IMR-90 (cell line): ENCODE data around the gene SCGB2A2. TPM values are rescaled to one million over a fixed set of nuclear protein-coding genes. Genes with fewer than 3 reads are reported as not detected.
A peak's percentile ranks its signal among the peaks of the same experiment; 100 is the strongest.

Experiments
- ATAC-seq: fragments of 200-7000 bp; cut with Tn5 transposase; 2 replicates; pipeline ENCODE4 v1.9.1; 2020; ENCODE audit warnings: low read depth, mild to moderate bottlenecking, moderate library complexity
- BruUV-seq: library from RNA; stranded (reverse); fragments of 400-500 nt; replicated peaks from 2 replicates; lab custom pipeline; 2021; lab: Mats Ljungman, UMichigan
- CTCF ChIA-PET: fragments of 300-600 bp; formaldehyde crosslinking; extraction: SDS; loops from one replicate; lab custom pipeline; 2021; ENCODE audit warnings: antibody characterized with exemption; lab: Yijun Ruan, JAX
- POLR2A ChIA-PET: fragments of 300-600 bp; sonication (Branson Sonifier 250); formaldehyde crosslinking; loops from one replicate; lab custom pipeline; 2022; ENCODE audit warnings: antibody characterized with exemption; ENCODE audit not compliant: unreplicated experiment; lab: Charles Lee
- DNase-seq: peaks from one replicate; pipeline ENCODE4 v3.0.0; 2013
- H2AFZ ChIP-seq: replicated peaks from 2 replicates; pipeline ENCODE3; 2013; ENCODE audit warnings: low read length, mild to moderate bottlenecking; ENCODE audit not compliant: poor library complexity
- H2AK5ac ChIP-seq: 2 replicates; pipeline ENCODE4 v1.6.1; 2013; ENCODE audit warnings: low read depth, low read length, inconsistent platforms
- H2AK9ac ChIP-seq: replicated peaks from 2 replicates; pipeline ENCODE3; 2013; ENCODE audit warnings: mild to moderate bottlenecking, low read depth, low read length, moderate library complexity; ENCODE audit not compliant: poor library complexity
- H2BK120ac ChIP-seq: 2 replicates; pipeline ENCODE4 v1.6.1; 2013; ENCODE audit warnings: low read depth, low read length, inconsistent platforms
- H2BK15ac ChIP-seq: 3 replicates; pipeline ENCODE4 v1.6.1; 2013; ENCODE audit warnings: low read depth, low read length, inconsistent platforms
- H2BK20ac ChIP-seq: 2 replicates; pipeline ENCODE4 v1.6.1; 2013; ENCODE audit warnings: low read depth, mild to moderate bottlenecking, inconsistent platforms, low read length, moderate library complexity
- H2BK5ac ChIP-seq: 2 replicates; pipeline ENCODE4 v1.6.1; 2013; ENCODE audit warnings: mild to moderate bottlenecking, low read depth, low read length, inconsistent platforms; ENCODE audit not compliant: poor library complexity, severe bottlenecking
- H3K14ac ChIP-seq: replicated peaks from 2 replicates; pipeline ENCODE4 v1.6.1; 2013; ENCODE audit warnings: low read depth, low read length, inconsistent platforms
- H3K18ac ChIP-seq: 2 replicates; pipeline ENCODE4 v1.6.1; 2013; ENCODE audit warnings: low read depth, low read length, control low read depth
- H3K23ac ChIP-seq: 2 replicates; pipeline ENCODE4 v1.6.1; 2013; ENCODE audit warnings: low read depth, low read length, inconsistent platforms
- H3K27ac ChIP-seq: 2 replicates; pipeline ENCODE4 v1.5.1; 2013; ENCODE audit warnings: mild to moderate bottlenecking, control low read depth, low read length; ENCODE audit not compliant: insufficient read depth
- H3K27me3 ChIP-seq: 2 replicates; pipeline ENCODE4 v1.6.1; 2013; ENCODE audit warnings: low read length; ENCODE audit not compliant: control insufficient read depth, insufficient read depth
- H3K36me3 ChIP-seq: 2 replicates; pipeline ENCODE4 v1.6.1; 2013; ENCODE audit warnings: low read length, mixed read lengths; ENCODE audit not compliant: control insufficient read depth, insufficient read depth
- H3K4ac ChIP-seq: 2 replicates; pipeline ENCODE4 v1.6.1; 2013; ENCODE audit warnings: low read depth, low read length, inconsistent platforms
- H3K4me1 ChIP-seq: 2 replicates; pipeline ENCODE4 v1.6.1; 2013; ENCODE audit warnings: low read length, mixed read lengths; ENCODE audit not compliant: control insufficient read depth, insufficient read depth
- H3K4me2 ChIP-seq: 2 replicates; pipeline ENCODE4 v1.6.1; 2013; ENCODE audit warnings: low read depth, mild to moderate bottlenecking, control low read depth, low read length, moderate library complexity
- H3K4me3 ChIP-seq: 2 replicates; pipeline ENCODE4 v1.5.1; 2013; ENCODE audit warnings: low read depth, mild to moderate bottlenecking, control low read depth, low read length, moderate library complexity; ENCODE audit not compliant: insufficient read depth
- H3K56ac ChIP-seq: 2 replicates; pipeline ENCODE4 v1.6.1; 2013; ENCODE audit warnings: low read length, inconsistent platforms; ENCODE audit not compliant: insufficient read depth; ENCODE audit errors: extremely low read depth
- H3K79me1 ChIP-seq, 2 experiments: 2 replicates each; pipeline ENCODE4 v1.6.1; 2013; ENCODE audit warnings: low read length in 2 of 2, inconsistent platforms in 1 of 2, low read depth in 1 of 2
- H3K9ac ChIP-seq: 2 replicates; pipeline ENCODE4 v1.6.1; 2013; ENCODE audit warnings: low read depth, low read length, control low read depth
- H3K9me1 ChIP-seq: 2 replicates; pipeline ENCODE4 v1.6.1; 2013; ENCODE audit warnings: low read length, inconsistent platforms; ENCODE audit not compliant: insufficient read depth
- H3K9me3 ChIP-seq: 2 replicates; pipeline ENCODE4 v1.6.1; 2013; ENCODE audit warnings: low read length; ENCODE audit not compliant: control insufficient read depth, insufficient read depth
- H4K20me1 ChIP-seq: 2 replicates; pipeline ENCODE4 v1.6.1; 2013; ENCODE audit warnings: low read length, inconsistent platforms; ENCODE audit not compliant: insufficient read depth
- H4K5ac ChIP-seq: 2 replicates; pipeline ENCODE4 v1.6.1; 2013; ENCODE audit warnings: mild to moderate bottlenecking, low read depth, low read length, control low read depth
- H4K8ac ChIP-seq, 2 experiments: 2 replicates each; pipeline ENCODE4 v1.6.1; 2013; ENCODE audit warnings: low read depth in 2 of 2, low read length in 2 of 2, control low read depth in 1 of 2, inconsistent platforms in 1 of 2
- H4K91ac ChIP-seq: 2 replicates; pipeline ENCODE4 v1.6.1; 2013; ENCODE audit warnings: low read depth, low read length, inconsistent platforms; ENCODE audit not compliant: insufficient read depth
- BHLHE40 ChIP-seq: fragments of 150-350 bp; IDR thresholded peaks from 2 replicates; pipeline ENCODE4 v1.6.1; 2016; ENCODE audit warnings: mild to moderate bottlenecking, low read depth, low read length
- CEBPB ChIP-seq: IDR thresholded peaks from 2 replicates; pipeline ENCODE4 v1.6.1; 2012; ENCODE audit warnings: low read depth, low read length, improper control_type of control experiment
- WGBS, 2 experiments: methylation state at CpG; one replicate each; pipeline versions ENCODE4 v1.1.5 to v1.1.7; 2013; ENCODE audit warnings: missing lambda C conversion rate in 2 of 2; ENCODE audit not compliant: insufficient read length in 1 of 2; ENCODE audit errors: extremely low coverage in 2 of 2; 5-methylcytosine and 5-hydroxymethylcytosine counted together
- dilution Hi-C: fragments of 300-500 bp; cut with HindIII; formaldehyde crosslinking; loops from one replicate; pipeline ENCODE4 v1.14.3; 2018; ENCODE audit warnings: low sequenced_read_pairs; ENCODE audit not compliant: unreplicated experiment
- in situ Hi-C: fragments of 300-500 bp; cut with MboI; formaldehyde crosslinking; loops from 3 replicates; pipeline ENCODE4 v1.14.3; 2019; ENCODE audit warnings: low sequenced_read_pairs, inconsistent platforms, mixed read lengths
- intact Hi-C: fragments of 100-400 bp; cut with micrococcal nuclease; formaldehyde crosslinking; loops from 2 replicates; pipeline ENCODE4 v1.10.0; 2022
- polyA plus RNA-seq, 3 experiments: library from polyadenylated mRNA; depleted of rRNA; stranded (reverse); fragments of >200 nt; gene quantifications; 2 replicates each; pipeline ENCODE4 v1.2.3, GENCODE V29; 2012; ENCODE audit warnings: low replicate concordance in 1 of 3
- total RNA-seq: library from RNA; depleted of rRNA; stranded (reverse); fragments of >200 nt; gene quantifications from 2 replicates; pipeline ENCODE4 v1.2.3, GENCODE V29; 2012

The SCGB2A2 gene
- total and polyA plus RNA-seq, 2 of the 4 experiments (the other 2 are of a cell fraction) = not detected

- in situ Hi-C loops = no loop called here
- no peak overlapping the region for H2BK15ac ChIP-seq
- H3K27me3 ChIP-seq = peaks cover 3% of the 10 kb centered on the region
- no peak overlapping the region for H3K9ac ChIP-seq
- no peak overlapping the region for H2BK120ac ChIP-seq
- H3K4me1 ChIP-seq = no peaks in the 10 kb centered on the region
- no peaks in the 10 kb centered on the region for H3K79me1 ChIP-seq
- H3K4ac ChIP-seq = no peak overlapping the region
- peak overlapping the region; percentile 82 for H2BK5ac ChIP-seq
- no peaks in the 10 kb centered on the region for H4K20me1 ChIP-seq
- no peak overlapping the region for H3K18ac ChIP-seq
- H2BK20ac ChIP-seq = no peak overlapping the region
- dilution Hi-C loops = no loop called here
- H3K4me2 ChIP-seq = no peak overlapping the region
- H3K56ac ChIP-seq = no peak overlapping the region
- intact Hi-C loops = no loop called here
- ChIA-PET POLR2A (no interaction called here), CTCF (no interaction called here)
- H3K4me3 ChIP-seq = no peak overlapping the region
- H2AFZ ChIP-seq = no peak overlapping the region
- H2AK9ac ChIP-seq = no peak overlapping the region
- H4K5ac ChIP-seq = no peak overlapping the region
- no CpG with 5 or more reads among the region's 4 CpGs for WGBS, 2 experiments
- no peak overlapping the region for H4K8ac ChIP-seq
- no peaks in the 10 kb centered on the region for H3K9me1 ChIP-seq
- H3K27ac ChIP-seq = no peak overlapping the region
- ATAC-seq (no peak), DNase-seq (no peak)
- no peak overlapping the region for H4K91ac ChIP-seq
- BruUV-seq = no TSS peak
- TF ChIP-seq BHLHE40 (no peak), CEBPB (no peak)
- no peaks in the 10 kb centered on the region for H3K36me3 ChIP-seq
- no peak overlapping the region for H3K14ac ChIP-seq
- H2AK5ac ChIP-seq = no peak overlapping the region
- no peaks in the 10 kb centered on the region for H3K9me3 ChIP-seq
- H3K23ac ChIP-seq = no peak overlapping the region
Observed at GRCh38 chr11:62237499-62237898, 32.5 kb upstream of the SCGB2A2 start.
